HepG2 (cell line): Measurements from ENCODE around the gene TWIST2. TPM values are rescaled to one million over a fixed set of nuclear protein-coding genes. Genes with fewer than 3 reads are reported as not detected.

Source experiments
- HNF4A ChIP-seq: sonication (generic); formaldehyde crosslinking; IDR thresholded peaks from 2 replicates; pipeline ENCODE4 v1.4.0; 2020; ENCODE audit warnings: missing genetic modification reagents
- RAD51 ChIP-seq: fragments of 450-650 bp; IDR thresholded peaks from 2 replicates; pipeline ENCODE4 v1.6.1; 2016; ENCODE audit warnings: borderline replicate concordance
- ZFP62 ChIP-seq: sonication (generic); formaldehyde crosslinking; IDR thresholded peaks from 2 replicates; pipeline ENCODE4 v1.4.0; 2020; ENCODE audit warnings: missing genetic modification reagents
- ZNF335 ChIP-seq: sonication (generic); formaldehyde crosslinking; IDR thresholded peaks from 2 replicates; pipeline ENCODE4 v1.4.0; 2020; ENCODE audit warnings: missing genetic modification reagents
- ZNF460 ChIP-seq: sonication (generic); formaldehyde crosslinking; IDR thresholded peaks from 2 replicates; pipeline ENCODE4 v1.5.1; 2020; ENCODE audit warnings: missing genetic modification reagents, mild to moderate bottlenecking, borderline replicate concordance
- ZNF678 ChIP-seq: sonication (generic); formaldehyde crosslinking; IDR thresholded peaks from 2 replicates; pipeline ENCODE4 v1.4.0; 2020; ENCODE audit warnings: mild to moderate bottlenecking, missing genetic modification reagents
- ZNF816 ChIP-seq: sonication (generic); formaldehyde crosslinking; IDR thresholded peaks from 2 replicates; pipeline ENCODE4 v1.8.0; 2022; ENCODE audit warnings: missing genetic modification reagents, mild to moderate bottlenecking, borderline replicate concordance
- ZSCAN12 ChIP-seq: sonication (generic); formaldehyde crosslinking; IDR thresholded peaks from 2 replicates; pipeline ENCODE4 v1.9.0; 2021; ENCODE audit warnings: mild to moderate bottlenecking, missing genetic modification reagents
- polyA plus RNA-seq, 8 experiments: library from polyadenylated mRNA; depleted of rRNA in 3 of 8; stranded (reverse) in 7 of 8; unstranded in 1 of 8; fragments of >200 nt; fragmentation: Illumina TruSeq in 4 of 8; extraction: Trizol in 4 of 8; gene quantifications; 2 replicates each; pipeline versions ENCODE4 v1.2.1 to v1.2.3, GENCODE V29; 2011 to 2016; ENCODE audit warnings: low read depth in 4 of 8, missing spikeins in 1 of 8, mixed read lengths in 1 of 8; ENCODE audit not compliant: insufficient read depth in 1 of 8
- total RNA-seq, 5 experiments: library from RNA; depleted of rRNA; stranded (reverse); fragments of >200 nt; fragmentation: Illumina TruSeq; extraction: Trizol; gene quantifications; 2 replicates each; pipeline ENCODE4 v1.2.3, GENCODE V29; 2016; ENCODE audit warnings: low read depth in 1 of 5
- TF ChIP-seq, protein P1 (sequence below): sonication (generic); formaldehyde crosslinking; IDR thresholded peaks from 2 replicates; pipeline ENCODE4 v1.5.0; 2020; ENCODE audit warnings: mild to moderate bottlenecking, missing genetic modification reagents, borderline replicate concordance
- TF ChIP-seq, protein P2 (sequence below): sonication (generic); formaldehyde crosslinking; IDR thresholded peaks from 2 replicates; pipeline ENCODE4 v1.4.0; 2020; ENCODE audit warnings: mild to moderate bottlenecking, missing genetic modification reagents
- TF ChIP-seq, protein P3 (sequence below): sonication (generic); formaldehyde crosslinking; IDR thresholded peaks from 2 replicates; pipeline ENCODE4 v1.9.0; 2021; ENCODE audit warnings: missing genetic modification reagents, mild to moderate bottlenecking, borderline replicate concordance
- TF ChIP-seq, protein P4 (sequence below): sonication (generic); formaldehyde crosslinking; IDR thresholded peaks from 2 replicates; pipeline ENCODE4 v1.4.0; 2020; ENCODE audit warnings: low read depth, mild to moderate bottlenecking, missing genetic modification reagents
- TF ChIP-seq, protein P5 (sequence below): sonication (generic); formaldehyde crosslinking; IDR thresholded peaks from 2 replicates; pipeline ENCODE4 v1.8.0; 2022; ENCODE audit warnings: mild to moderate bottlenecking, missing genetic modification reagents
- TF ChIP-seq, protein P6 (sequence below): IDR thresholded peaks from 2 replicates; pipeline ENCODE4 v1.6.1; 2012; ENCODE audit warnings: inconsistent platforms

The TWIST2 gene
- total and polyA plus RNA-seq, 2 of the 13 experiments (the other 11 are each of a cell fraction or from before 2014, with no cell fraction given), result 0.08 to 0.11 TPM

DNA sequence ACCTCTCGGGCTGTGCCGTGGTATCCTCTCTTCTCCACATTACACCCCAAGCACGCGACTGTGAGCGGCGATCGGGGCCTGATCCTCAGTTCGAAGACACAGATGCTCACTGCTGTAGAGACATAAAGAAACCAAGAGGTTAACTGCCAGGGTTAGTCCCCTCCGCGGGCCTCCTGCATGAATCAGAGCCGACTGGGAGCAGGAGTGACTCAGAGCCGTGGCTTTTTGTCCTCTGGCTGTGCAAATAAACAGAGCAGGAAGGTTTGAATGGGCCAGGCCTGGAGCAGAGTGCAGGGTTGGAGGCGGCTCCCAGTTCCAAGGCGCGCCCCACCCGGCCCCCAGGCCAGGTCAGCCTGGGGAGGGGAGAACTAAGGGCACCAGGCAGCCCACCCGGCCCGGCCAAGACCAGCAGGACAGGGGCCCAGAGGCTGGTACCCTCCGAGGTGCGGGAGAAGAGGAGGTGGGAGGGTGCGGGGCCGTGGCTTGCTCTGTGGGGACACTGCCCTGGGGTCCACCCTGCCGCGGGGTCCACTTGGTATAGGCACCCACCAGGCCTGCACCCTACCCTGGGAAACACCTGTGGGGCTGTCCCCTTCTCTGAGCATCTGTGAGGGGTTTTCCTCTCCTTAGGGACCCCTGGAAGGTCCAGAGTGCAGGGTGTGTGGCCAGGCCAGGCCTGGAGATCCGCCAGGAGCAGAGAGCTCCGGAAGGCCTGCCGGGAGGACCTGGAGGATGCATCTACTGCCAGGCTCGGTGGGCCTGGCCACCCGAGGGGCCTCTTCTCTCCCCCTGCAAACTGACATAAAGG, 16.5 kb downstream of the TWIST2 start (continued):
- TF ChIP-seq, protein P1, sequence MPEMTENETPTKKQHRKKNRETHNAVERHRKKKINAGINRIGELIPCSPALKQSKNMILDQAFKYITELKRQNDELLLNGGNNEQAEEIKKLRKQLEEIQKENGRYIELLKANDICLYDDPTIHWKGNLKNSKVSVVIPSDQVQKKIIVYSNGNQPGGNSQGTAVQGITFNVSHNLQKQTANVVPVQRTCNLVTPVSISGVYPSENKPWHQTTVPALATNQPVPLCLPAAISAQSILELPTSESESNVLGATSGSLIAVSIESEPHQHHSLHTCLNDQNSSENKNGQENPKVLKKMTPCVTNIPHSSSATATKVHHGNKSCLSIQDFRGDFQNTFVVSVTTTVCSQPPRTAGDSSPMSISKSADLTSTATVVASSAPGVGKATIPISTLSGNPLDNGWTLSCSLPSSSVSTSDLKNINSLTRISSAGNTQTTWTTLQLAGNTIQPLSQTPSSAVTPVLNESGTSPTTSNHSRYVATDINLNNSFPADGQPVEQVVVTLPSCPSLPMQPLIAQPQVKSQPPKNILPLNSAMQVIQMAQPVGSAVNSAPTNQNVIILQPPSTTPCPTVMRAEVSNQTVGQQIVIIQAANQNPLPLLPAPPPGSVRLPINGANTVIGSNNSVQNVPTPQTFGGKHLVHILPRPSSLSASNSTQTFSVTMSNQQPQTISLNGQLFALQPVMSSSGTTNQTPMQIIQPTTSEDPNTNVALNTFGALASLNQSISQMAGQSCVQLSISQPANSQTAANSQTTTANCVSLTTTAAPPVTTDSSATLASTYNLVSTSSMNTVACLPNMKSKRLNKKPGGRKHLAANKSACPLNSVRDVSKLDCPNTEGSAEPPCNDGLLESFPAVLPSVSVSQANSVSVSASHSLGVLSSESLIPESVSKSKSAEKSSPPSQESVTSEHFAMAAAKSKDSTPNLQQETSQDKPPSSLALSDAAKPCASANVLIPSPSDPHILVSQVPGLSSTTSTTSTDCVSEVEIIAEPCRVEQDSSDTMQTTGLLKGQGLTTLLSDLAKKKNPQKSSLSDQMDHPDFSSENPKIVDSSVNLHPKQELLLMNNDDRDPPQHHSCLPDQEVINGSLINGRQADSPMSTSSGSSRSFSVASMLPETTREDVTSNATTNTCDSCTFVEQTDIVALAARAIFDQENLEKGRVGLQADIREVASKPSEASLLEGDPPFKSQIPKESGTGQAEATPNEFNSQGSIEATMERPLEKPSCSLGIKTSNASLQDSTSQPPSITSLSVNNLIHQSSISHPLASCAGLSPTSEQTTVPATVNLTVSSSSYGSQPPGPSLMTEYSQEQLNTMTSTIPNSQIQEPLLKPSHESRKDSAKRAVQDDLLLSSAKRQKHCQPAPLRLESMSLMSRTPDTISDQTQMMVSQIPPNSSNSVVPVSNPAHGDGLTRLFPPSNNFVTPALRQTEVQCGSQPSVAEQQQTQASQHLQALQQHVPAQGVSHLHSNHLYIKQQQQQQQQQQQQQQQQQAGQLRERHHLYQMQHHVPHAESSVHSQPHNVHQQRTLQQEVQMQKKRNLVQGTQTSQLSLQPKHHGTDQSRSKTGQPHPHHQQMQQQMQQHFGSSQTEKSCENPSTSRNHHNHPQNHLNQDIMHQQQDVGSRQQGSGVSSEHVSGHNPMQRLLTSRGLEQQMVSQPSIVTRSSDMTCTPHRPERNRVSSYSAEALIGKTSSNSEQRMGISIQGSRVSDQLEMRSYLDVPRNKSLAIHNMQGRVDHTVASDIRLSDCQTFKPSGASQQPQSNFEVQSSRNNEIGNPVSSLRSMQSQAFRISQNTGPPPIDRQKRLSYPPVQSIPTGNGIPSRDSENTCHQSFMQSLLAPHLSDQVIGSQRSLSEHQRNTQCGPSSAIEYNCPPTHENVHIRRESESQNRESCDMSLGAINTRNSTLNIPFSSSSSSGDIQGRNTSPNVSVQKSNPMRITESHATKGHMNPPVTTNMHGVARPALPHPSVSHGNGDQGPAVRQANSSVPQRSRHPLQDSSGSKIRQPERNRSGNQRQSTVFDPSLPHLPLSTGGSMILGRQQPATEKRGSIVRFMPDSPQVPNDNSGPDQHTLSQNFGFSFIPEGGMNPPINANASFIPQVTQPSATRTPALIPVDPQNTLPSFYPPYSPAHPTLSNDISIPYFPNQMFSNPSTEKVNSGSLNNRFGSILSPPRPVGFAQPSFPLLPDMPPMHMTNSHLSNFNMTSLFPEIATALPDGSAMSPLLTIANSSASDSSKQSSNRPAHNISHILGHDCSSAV (CRISPR knock-in tag), result peak; percentile 91; the same call in 1 of the 2 replicates
- TF ChIP-seq RAD51 (no peak), ZSCAN12 (CRISPR knock-in tag) (peak; percentile 91; the same call in 1 of the 2 replicates), ZFP62 (CRISPR knock-in tag) (no peak), ZNF460 (CRISPR knock-in tag) (peak; percentile 46; the same call in 1 of the 2 replicates), ZNF335 (CRISPR knock-in tag) (no peak), ZNF816 (CRISPR knock-in tag) (peak; percentile 28; the same call in 1 of the 2 replicates), HNF4A (peak; percentile 86), ZNF678 (CRISPR knock-in tag) (no peak; the same call in 1 of the 2 replicates)
- TF ChIP-seq, protein P2, sequence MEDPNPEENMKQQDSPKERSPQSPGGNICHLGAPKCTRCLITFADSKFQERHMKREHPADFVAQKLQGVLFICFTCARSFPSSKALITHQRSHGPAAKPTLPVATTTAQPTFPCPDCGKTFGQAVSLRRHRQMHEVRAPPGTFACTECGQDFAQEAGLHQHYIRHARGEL (CRISPR knock-in tag), result no peak
- TF ChIP-seq, protein P3, sequence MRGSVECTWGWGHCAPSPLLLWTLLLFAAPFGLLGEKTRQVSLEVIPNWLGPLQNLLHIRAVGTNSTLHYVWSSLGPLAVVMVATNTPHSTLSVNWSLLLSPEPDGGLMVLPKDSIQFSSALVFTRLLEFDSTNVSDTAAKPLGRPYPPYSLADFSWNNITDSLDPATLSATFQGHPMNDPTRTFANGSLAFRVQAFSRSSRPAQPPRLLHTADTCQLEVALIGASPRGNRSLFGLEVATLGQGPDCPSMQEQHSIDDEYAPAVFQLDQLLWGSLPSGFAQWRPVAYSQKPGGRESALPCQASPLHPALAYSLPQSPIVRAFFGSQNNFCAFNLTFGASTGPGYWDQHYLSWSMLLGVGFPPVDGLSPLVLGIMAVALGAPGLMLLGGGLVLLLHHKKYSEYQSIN (CRISPR knock-in tag), result no peak
- TF ChIP-seq, protein P4, sequence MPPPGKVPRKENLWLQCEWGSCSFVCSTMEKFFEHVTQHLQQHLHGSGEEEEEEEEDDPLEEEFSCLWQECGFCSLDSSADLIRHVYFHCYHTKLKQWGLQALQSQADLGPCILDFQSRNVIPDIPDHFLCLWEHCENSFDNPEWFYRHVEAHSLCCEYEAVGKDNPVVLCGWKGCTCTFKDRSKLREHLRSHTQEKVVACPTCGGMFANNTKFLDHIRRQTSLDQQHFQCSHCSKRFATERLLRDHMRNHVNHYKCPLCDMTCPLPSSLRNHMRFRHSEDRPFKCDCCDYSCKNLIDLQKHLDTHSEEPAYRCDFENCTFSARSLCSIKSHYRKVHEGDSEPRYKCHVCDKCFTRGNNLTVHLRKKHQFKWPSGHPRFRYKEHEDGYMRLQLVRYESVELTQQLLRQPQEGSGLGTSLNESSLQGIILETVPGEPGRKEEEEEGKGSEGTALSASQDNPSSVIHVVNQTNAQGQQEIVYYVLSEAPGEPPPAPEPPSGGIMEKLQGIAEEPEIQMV (CRISPR knock-in tag), result no peak
- TF ChIP-seq, protein P5, sequence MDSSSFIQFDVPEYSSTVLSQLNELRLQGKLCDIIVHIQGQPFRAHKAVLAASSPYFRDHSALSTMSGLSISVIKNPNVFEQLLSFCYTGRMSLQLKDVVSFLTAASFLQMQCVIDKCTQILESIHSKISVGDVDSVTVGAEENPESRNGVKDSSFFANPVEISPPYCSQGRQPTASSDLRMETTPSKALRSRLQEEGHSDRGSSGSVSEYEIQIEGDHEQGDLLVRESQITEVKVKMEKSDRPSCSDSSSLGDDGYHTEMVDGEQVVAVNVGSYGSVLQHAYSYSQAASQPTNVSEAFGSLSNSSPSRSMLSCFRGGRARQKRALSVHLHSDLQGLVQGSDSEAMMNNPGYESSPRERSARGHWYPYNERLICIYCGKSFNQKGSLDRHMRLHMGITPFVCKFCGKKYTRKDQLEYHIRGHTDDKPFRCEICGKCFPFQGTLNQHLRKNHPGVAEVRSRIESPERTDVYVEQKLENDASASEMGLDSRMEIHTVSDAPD (CRISPR knock-in tag), result no peak
- TF ChIP-seq, protein P6, sequence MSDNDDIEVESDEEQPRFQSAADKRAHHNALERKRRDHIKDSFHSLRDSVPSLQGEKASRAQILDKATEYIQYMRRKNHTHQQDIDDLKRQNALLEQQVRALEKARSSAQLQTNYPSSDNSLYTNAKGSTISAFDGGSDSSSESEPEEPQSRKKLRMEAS, result peak; percentile 93
